ENCODE measurements around the gene COL15A1.
"Not testable (repeated sequence)": the region's sequence is repeated elsewhere in the genome, so short reads cannot be mapped to it uniquely, and the experiment has no call there.

COL15A1 gene

DNA sequence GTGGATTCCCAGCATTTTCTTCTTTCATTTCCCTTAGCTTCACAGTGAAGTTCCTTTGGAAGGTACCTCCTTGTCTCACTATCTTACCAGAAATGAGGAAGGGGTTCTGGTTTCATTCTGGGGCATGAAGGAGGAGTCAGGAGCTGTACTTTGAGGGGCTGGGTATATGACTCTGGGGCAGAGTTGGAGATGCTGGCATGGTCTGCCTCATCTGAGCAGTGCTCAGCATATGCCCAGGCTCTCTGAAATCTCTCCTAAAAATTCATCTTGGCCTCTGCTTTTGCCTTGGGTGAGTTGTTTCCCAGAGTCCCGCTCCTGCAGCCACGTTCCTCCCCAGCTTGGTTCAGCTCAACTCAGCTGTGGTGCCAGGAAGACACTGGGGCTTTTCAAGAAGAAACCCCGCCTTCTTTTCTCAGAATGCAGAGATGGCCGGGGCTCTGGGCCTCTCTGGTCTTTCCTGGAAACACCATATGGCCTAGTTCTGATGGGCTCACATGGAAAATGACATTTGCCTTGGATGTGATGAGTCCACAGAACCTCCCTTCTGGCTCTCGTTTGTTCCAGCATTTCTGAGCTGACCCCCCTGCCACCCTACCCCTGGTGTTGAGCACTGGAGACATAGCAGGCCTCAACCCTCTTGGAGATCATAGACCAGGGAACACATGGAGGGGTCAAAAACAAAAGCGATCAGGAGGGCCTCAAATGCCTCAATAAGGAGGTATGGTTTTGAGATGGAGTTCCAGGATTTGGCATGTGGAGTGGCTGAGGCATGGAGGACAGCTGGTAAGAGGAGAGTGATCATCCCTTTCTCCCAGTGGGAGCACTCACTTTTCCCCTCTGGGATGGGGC, 149.2 kb downstream of the COL15A1 start:
- peak; percentile 27 for DNase-seq

- no peak for DNase-seq
These were observed 149.7 kb downstream of the COL15A1 start for GRCh38 chr9:99093492-99093791.

- no peak for DNase-seq
These were observed 151.9 kb downstream of the COL15A1 start for GRCh38 chr9:99095565-99095964.

DNA sequence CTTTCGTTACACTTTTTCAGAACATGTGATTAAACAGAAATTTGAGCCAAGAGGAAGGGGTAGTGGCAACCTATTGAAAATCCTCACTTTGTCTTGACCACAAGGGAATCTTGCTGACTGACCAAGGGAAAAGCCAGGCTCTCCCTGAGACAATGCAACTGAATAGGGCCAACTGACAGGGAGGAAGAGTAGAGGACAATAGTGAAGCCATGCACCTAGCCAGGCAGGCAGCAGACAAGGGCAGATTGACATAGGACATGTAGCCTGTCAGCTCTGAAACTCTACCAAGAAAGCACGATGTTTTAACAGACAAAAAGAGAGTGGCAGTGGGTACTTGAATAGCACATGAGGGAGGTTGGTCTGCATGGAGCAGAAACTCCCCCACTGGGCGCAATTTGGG, 152.7 kb downstream of the COL15A1 start:
- DNase-seq, result no peak

- not testable (repeated sequence) for DNase-seq
These were observed 156.3 kb downstream of the COL15A1 start for GRCh38 chr9:99099806-99100585.

DNA sequence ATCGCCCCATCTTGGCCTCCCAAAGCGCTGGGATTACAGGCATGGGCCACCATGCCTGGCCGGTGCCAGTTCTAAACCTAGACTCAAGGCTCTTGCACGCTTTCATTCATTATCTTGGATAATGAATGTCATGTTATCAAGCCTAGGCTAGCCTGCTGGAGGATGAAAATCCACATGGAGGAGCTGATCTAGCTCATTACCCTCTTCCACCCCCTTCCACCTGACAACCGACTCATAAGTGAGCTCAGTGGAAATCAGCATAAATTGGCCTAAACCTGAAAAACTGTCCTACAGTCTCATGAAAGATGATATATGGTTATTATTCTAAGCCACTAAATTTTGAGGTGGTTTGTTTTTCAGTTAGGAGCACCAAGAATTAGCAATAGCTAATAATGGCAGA, 157.6 kb downstream of the COL15A1 start:
- DNase-seq, result no peak

- DNase-seq, result no peak
These were observed 158.1 kb downstream of the COL15A1 start for GRCh38 chr9:99101812-99102211.

- DNase-seq, result no peak
These were observed 159.6 kb downstream of the COL15A1 start for GRCh38 chr9:99103054-99103895.

GRCh38 chr9:99103901-99104458, 160.3 kb downstream of the COL15A1 start:
- no peak for DNase-seq

GRCh38 chr9:99104459-99105151, 160.9 kb downstream of the COL15A1 start, which contains the start of gene TGFBR1:
TSS of gene TGFBR1 (plus strand) at chr9:99105113. CDS start at chr9:99105206, 93 bp downstream.
- peak; percentile 96 for DNase-seq

DNA sequence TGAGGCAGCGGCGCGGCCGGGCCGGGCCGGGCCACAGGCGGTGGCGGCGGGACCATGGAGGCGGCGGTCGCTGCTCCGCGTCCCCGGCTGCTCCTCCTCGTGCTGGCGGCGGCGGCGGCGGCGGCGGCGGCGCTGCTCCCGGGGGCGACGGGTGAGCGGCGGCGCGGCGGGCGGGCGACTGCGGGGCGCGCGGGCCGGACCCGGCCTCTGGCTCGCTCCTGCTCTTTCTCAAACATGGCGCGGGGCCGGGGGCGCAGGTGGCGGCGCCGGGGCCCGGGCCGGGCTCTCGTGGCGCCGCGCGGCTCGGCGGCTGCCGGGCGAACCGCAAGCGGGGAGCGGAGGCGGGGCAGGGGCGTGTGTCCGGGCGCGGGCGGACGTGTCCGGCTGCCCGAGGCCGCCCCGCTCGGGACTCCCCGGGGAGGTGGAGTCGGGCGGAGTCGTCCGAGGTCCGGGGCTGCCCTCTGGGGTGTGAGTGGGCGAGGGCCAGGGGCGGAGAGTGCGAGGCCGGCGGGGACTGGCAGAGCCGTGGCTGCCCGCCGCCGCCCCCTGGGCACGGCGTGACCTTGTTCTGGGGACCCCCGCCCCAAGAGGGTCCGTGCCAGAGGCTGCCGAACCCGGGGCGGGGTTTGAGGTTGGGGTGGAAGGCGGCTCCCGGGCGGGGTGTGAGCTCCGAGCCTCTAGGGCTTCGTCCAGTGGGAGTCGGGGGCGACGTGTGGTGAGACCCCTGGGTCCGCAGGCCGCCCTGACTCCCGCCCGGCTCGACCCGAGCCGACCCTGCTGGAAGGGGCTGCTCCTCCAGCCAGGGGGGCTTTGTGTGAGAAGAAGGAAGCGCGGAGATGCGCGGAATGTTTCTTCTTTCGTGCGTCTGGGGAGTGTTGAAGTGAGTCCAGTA, 161.7 kb downstream of the COL15A1 start:
- peak; percentile 32 for DNase-seq

GRCh38 chr9:99106044-99106375, 162.3 kb downstream of the COL15A1 start:
- no peak for DNase-seq

DNA sequence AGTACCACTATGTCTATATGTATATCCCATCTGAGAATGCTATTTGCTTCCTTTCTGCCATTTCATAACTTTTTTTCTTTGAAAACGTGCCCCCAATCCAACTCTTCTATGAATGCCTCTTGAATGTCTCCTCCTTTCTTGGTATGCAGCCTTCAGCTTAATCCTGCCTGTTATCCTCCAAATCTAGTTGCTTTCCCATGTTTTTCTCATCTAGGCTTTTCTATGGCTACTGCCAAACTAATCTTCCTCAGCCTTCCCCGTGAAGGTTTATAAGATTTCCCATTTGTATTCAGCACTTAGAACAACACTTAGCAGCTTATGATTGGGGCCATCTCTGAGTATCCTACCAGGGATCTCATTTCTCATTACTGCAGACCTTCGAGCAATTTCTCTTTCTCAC, 163.7 kb downstream of the COL15A1 start:
- no peak for DNase-seq

- DNase-seq, result no peak
These were observed 164.4 kb downstream of the COL15A1 start for GRCh38 chr9:99108131-99108530.

- DNase-seq, result no peak
These were observed 165.8 kb downstream of the COL15A1 start for GRCh38 chr9:99109522-99109921.

DNA sequence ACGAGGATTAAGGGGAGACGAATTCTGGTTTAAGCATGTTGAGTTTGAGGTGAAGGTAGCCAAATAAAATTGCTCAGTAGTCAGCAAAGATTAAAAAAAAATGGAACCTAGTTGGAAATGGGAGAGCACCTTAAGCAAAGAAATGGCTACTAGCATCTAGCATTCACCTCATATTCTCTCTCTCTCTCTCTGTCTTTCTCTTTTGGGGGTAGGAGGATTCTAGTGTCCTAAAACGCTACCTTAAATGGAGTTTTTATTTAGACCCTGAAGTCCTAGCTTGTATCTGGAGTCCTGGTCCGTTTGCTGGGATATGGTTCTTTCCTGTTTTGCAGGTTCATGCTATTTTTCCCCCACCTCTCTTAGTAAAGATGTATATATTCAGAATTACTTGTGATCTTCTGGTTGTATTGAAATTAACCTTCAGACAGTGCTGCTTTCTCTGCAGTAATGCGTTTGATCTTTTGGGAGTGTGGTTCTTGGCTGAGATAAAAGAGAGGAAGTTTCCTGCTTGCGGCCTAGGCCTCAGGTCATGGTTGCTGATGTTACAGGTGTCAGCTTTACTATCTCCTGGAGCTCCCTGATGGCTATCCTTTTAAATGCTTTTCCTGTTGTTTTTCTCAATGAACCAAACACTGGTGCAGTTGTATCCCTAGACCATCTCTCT, 169.2 kb downstream of the COL15A1 start:
- DNase-seq, result peak; percentile 72

GRCh38 chr9:99113414-99114048, 169.8 kb downstream of the COL15A1 start:
- no peak for DNase-seq

DNA sequence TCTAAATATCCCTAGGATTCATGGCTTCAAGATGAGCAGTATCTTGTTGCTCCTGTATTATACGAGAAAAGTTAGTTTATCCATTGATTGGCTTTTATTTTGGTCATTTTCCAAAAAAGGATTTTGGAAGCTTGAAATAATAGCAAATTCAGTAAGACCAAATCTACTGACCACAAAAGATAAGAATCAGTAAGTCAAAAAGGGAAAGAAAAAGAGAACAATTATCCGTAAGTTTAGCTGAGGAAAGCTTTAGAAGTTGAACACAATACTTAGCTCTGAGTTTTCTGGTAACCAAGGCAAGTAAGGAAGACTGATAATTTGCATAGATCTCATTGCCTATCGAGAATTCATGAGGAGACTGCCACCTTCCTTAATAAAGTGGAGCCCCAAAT, 170.3 kb downstream of the COL15A1 start:
- no peak for DNase-seq

GRCh38 chr9:99114846-99115500, 171.3 kb downstream of the COL15A1 start:
- no peak for DNase-seq

DNA sequence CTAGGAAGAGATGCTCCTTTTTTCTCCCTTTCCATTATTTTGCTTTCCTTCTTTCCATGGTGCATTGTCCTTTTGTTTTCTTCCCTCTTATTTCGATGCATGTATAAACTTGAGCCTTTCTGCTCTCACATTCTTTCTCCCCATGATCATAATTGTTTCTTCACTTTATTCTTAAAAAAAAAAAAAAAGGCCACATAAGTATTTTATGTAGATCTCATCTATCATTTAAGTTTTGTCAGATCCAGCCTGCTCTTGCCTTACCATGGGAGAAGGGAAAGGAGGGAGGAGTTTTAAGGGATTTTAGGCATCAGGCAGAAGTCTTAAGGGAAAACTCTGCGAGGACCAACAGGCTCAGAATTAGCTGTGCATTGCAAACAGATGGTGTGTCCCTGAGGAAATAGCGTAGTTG, 172.3 kb downstream of the COL15A1 start:
- no peak for DNase-seq
